GM12875 (cell line): ENCODE results near the gene DUOXA1.

Experiments used
- H3K4me3 ChIP-seq: one replicate; pipeline ENCODE4 v1.5.1; 2011; ENCODE audit warnings: low read depth, low read length, control low read depth
- CTCF ChIP-seq: IDR thresholded peaks from 2 replicates; pipeline ENCODE4 v1.5.1; 2011; ENCODE audit warnings: low read depth, mild to moderate bottlenecking, control low read depth, inconsistent platforms, low read length, moderate library complexity, borderline replicate concordance; ENCODE audit not compliant: insufficient read depth

DUOXA1 gene

GRCh38 chr15:45168751-45169551 is 39.3 kb upstream of the DUOXA1 start:
- H3K4me3 ChIP-seq = no peak overlapping the region
- TF ChIP-seq CTCF = no peak

- no peak for TF ChIP-seq CTCF
- H3K4me3 ChIP-seq = no peak overlapping the region
Measured at GRCh38 chr15:45168286-45168685, 38.6 kb upstream of the DUOXA1 start.

GRCh38 chr15:45167631-45168205 is 38.0 kb upstream of the DUOXA1 start:
- TF ChIP-seq CTCF = no peak
- no peak overlapping the region for H3K4me3 ChIP-seq

GRCh38 chr15:45166834-45167630 is 37.4 kb upstream of the DUOXA1 start:
- peak; percentile 84 for TF ChIP-seq CTCF
- peak overlapping the region; percentile 66 for H3K4me3 ChIP-seq

- H3K4me3 ChIP-seq = no peak overlapping the region
- no peak for TF ChIP-seq CTCF
Measured at GRCh38 chr15:45165536-45165935, 35.9 kb upstream of the DUOXA1 start.

- no peak for TF ChIP-seq CTCF
- no peak overlapping the region for H3K4me3 ChIP-seq
Measured at GRCh38 chr15:45164914-45165313, 35.2 kb upstream of the DUOXA1 start.
